ENCODE data around the gene RPL13.

RPL13 gene

GRCh38 chr16:89530401-89531381, 29.8 kb upstream of the RPL13 start:
- no peak overlapping the region for H3K4me2 ChIP-seq (ENCODE audit: low read length)
- peaks cover 77% of the 10 kb centered on the region for H3K36me3 ChIP-seq (ENCODE audit: control insufficient read depth, low read length)
- H3K27me3 ChIP-seq (ENCODE audit: control insufficient read depth, low read length): no peaks in the 10 kb centered on the region
- H3K27ac ChIP-seq (ENCODE audit: low read depth, low read length): no peak overlapping the region
- H3K9me2 ChIP-seq (replicated peaks; ENCODE audit: control insufficient read depth, low read length): no peaks in the 10 kb centered on the region
- no peak overlapping the region for H3K4me3 ChIP-seq (ENCODE audit: low read length)
- H4K20me1 ChIP-seq (ENCODE audit: control insufficient read depth, insufficient read depth, low read depth, low read length): no peaks in the 10 kb centered on the region
- TF ChIP-seq CTCF (IDR thresholded peaks at IDR 0.05; ENCODE audit: low read depth, low read length, poor library complexity, severe bottlenecking): no peak
- TF ChIP-seq EZH2phosphoT487 (IDR thresholded peaks at IDR 0.05; ENCODE audit: borderline replicate concordance, low read length): no peak
- H3K79me2 ChIP-seq (ENCODE audit: control insufficient read depth, low read length): peaks cover 12% of the 10 kb centered on the region
- no peaks in the 10 kb centered on the region for H3F3A ChIP-seq (ENCODE audit: control insufficient read depth, insufficient read depth)
- peaks cover 20% of the 10 kb centered on the region for H3K4me1 ChIP-seq (ENCODE audit: control insufficient read depth, low read length)
- H3K9me3 ChIP-seq (ENCODE audit: control insufficient read depth, insufficient read depth, low read length): no peaks in the 10 kb centered on the region

- no peaks in the 10 kb centered on the region for H3K9me3 ChIP-seq (ENCODE audit: control insufficient read depth, insufficient read depth, low read length)
- H3F3A ChIP-seq (ENCODE audit: control insufficient read depth, insufficient read depth): no peaks in the 10 kb centered on the region
- peaks cover 69% of the 10 kb centered on the region for H3K36me3 ChIP-seq (ENCODE audit: control insufficient read depth, low read length)
- no peaks in the 10 kb centered on the region for H3K9me2 ChIP-seq (replicated peaks; ENCODE audit: control insufficient read depth, low read length)
- H3K4me2 ChIP-seq (ENCODE audit: low read length): no peak overlapping the region
- no peaks in the 10 kb centered on the region for H3K27me3 ChIP-seq (ENCODE audit: control insufficient read depth, low read length)
- H3K79me2 ChIP-seq (ENCODE audit: control insufficient read depth, low read length): peaks cover 17% of the 10 kb centered on the region
- H3K27ac ChIP-seq (ENCODE audit: low read depth, low read length): no peak overlapping the region
- TF ChIP-seq CTCF (IDR thresholded peaks at IDR 0.05; ENCODE audit: low read depth, low read length, poor library complexity, severe bottlenecking): no peak
- TF ChIP-seq EZH2phosphoT487 (IDR thresholded peaks at IDR 0.05; ENCODE audit: borderline replicate concordance, low read length): no peak
- H3K4me1 ChIP-seq (ENCODE audit: control insufficient read depth, low read length): peaks cover 20% of the 10 kb centered on the region
- H4K20me1 ChIP-seq (ENCODE audit: control insufficient read depth, insufficient read depth, low read depth, low read length): no peaks in the 10 kb centered on the region
- no peak overlapping the region for H3K4me3 ChIP-seq (ENCODE audit: low read length)
Measured at GRCh38 chr16:89531821-89532526, 28.5 kb upstream of the RPL13 start.

- Histone ChIP-seq H3K36me3 (ENCODE audit: control insufficient read depth, low read length) (peaks cover 71% of the 10 kb centered on the region), H4K20me1 (ENCODE audit: control insufficient read depth, insufficient read depth, low read depth, low read length) (no peaks in the 10 kb centered on the region), H3K4me2 (ENCODE audit: low read length) (peak overlapping the region; percentile 50), H3K27ac (ENCODE audit: low read depth, low read length) (peak overlapping the region; percentile 67), H3K9me2 (replicated peaks; ENCODE audit: control insufficient read depth, low read length) (no peaks in the 10 kb centered on the region), H3K9me3 (ENCODE audit: control insufficient read depth, insufficient read depth, low read length) (no peaks in the 10 kb centered on the region), H3K4me3 (ENCODE audit: low read length) (peak overlapping the region; percentile 22), H3K27me3 (ENCODE audit: control insufficient read depth, low read length) (no peaks in the 10 kb centered on the region), H3K79me2 (ENCODE audit: control insufficient read depth, low read length) (peaks cover 17% of the 10 kb centered on the region), H3K4me1 (ENCODE audit: control insufficient read depth, low read length) (peaks cover 20% of the 10 kb centered on the region), H3F3A (ENCODE audit: control insufficient read depth, insufficient read depth) (no peaks in the 10 kb centered on the region)
- TF ChIP-seq CTCF (IDR thresholded peaks at IDR 0.05; ENCODE audit: low read depth, low read length, poor library complexity, severe bottlenecking) (no peak), EZH2phosphoT487 (IDR thresholded peaks at IDR 0.05; ENCODE audit: borderline replicate concordance, low read length) (no peak)
Measured at GRCh38 chr16:89534252-89534756, 26.2 kb upstream of the RPL13 start.
